ENCODE measurements around the gene CSTF1.

Gene CSTF1

GRCh38 chr20:56420940-56421688, 28.7 kb downstream of the CSTF1 start:
- no peak for DNase-seq (ENCODE audit: low spot score)
- Histone ChIP-seq H3K4me1 (ENCODE audit: insufficient read depth, poor library complexity, severe bottlenecking) (no peaks in the 10 kb centered on the region), H3K9me3 (ENCODE audit: severe bottlenecking) (no peaks in the 10 kb centered on the region), H3K27ac (ENCODE audit: poor library complexity, severe bottlenecking) (no peak overlapping the region), H3K36me3 (ENCODE audit: low read depth) (no peaks in the 10 kb centered on the region), H3K4me3 (ENCODE audit: severe bottlenecking) (no peak overlapping the region), H3K27me3 (ENCODE audit: insufficient read depth, poor library complexity, severe bottlenecking) (no peaks in the 10 kb centered on the region)
- TF ChIP-seq CTCF (IDR thresholded peaks at IDR 0.05; ENCODE audit: poor library complexity, severe bottlenecking) = no peak
- no peak for ATAC-seq (ENCODE audit: low read depth)

GRCh38 chr20:56422076-56422823, 29.8 kb downstream of the CSTF1 start:
- TF ChIP-seq CTCF (IDR thresholded peaks at IDR 0.05; ENCODE audit: poor library complexity, severe bottlenecking) = peak; percentile 28
- no peaks in the 10 kb centered on the region for H3K4me1 ChIP-seq (ENCODE audit: insufficient read depth, poor library complexity, severe bottlenecking)
- H3K36me3 ChIP-seq (ENCODE audit: low read depth) = no peaks in the 10 kb centered on the region
- H3K9me3 ChIP-seq (ENCODE audit: severe bottlenecking) = no peaks in the 10 kb centered on the region
- no peaks in the 10 kb centered on the region for H3K27me3 ChIP-seq (ENCODE audit: insufficient read depth, poor library complexity, severe bottlenecking)
- no peak overlapping the region for H3K4me3 ChIP-seq (ENCODE audit: severe bottlenecking)
- no peak for DNase-seq (ENCODE audit: low spot score)
- ATAC-seq (ENCODE audit: low read depth) = peak; percentile 59; the same call in 2 of the 3 replicates
- H3K27ac ChIP-seq (ENCODE audit: poor library complexity, severe bottlenecking) = no peak overlapping the region

GRCh38 chr20:56422824-56423189, 30.4 kb downstream of the CSTF1 start:
- Histone ChIP-seq H3K27ac (ENCODE audit: poor library complexity, severe bottlenecking) (no peak overlapping the region), H3K4me1 (ENCODE audit: insufficient read depth, poor library complexity, severe bottlenecking) (no peaks in the 10 kb centered on the region), H3K9me3 (ENCODE audit: severe bottlenecking) (no peaks in the 10 kb centered on the region), H3K4me3 (ENCODE audit: severe bottlenecking) (no peak overlapping the region), H3K36me3 (ENCODE audit: low read depth) (no peaks in the 10 kb centered on the region), H3K27me3 (ENCODE audit: insufficient read depth, poor library complexity, severe bottlenecking) (no peaks in the 10 kb centered on the region)
- no peak for ATAC-seq (ENCODE audit: low read depth)
- DNase-seq (ENCODE audit: low spot score) = no peak
- TF ChIP-seq CTCF (IDR thresholded peaks at IDR 0.05; ENCODE audit: poor library complexity, severe bottlenecking) = no peak

- H3K4me3 ChIP-seq (ENCODE audit: severe bottlenecking) = no peak overlapping the region
- TF ChIP-seq CTCF (IDR thresholded peaks at IDR 0.05; ENCODE audit: poor library complexity, severe bottlenecking) = no peak
- no peaks in the 10 kb centered on the region for H3K27me3 ChIP-seq (ENCODE audit: insufficient read depth, poor library complexity, severe bottlenecking)
- DNase-seq (ENCODE audit: low spot score) (no peak), ATAC-seq (ENCODE audit: low read depth) (no peak)
- no peak overlapping the region for H3K27ac ChIP-seq (ENCODE audit: poor library complexity, severe bottlenecking)
- no peaks in the 10 kb centered on the region for H3K36me3 ChIP-seq (ENCODE audit: low read depth)
- H3K4me1 ChIP-seq (ENCODE audit: insufficient read depth, poor library complexity, severe bottlenecking) = no peaks in the 10 kb centered on the region
- H3K9me3 ChIP-seq (ENCODE audit: severe bottlenecking) = no peaks in the 10 kb centered on the region
Measured at GRCh38 chr20:56423211-56423610, 30.8 kb downstream of the CSTF1 start.

- no peak for TF ChIP-seq CTCF (IDR thresholded peaks at IDR 0.05; ENCODE audit: poor library complexity, severe bottlenecking)
- H3K4me1 ChIP-seq (ENCODE audit: insufficient read depth, poor library complexity, severe bottlenecking) = no peaks in the 10 kb centered on the region
- no peaks in the 10 kb centered on the region for H3K36me3 ChIP-seq (ENCODE audit: low read depth)
- H3K9me3 ChIP-seq (ENCODE audit: severe bottlenecking) = no peaks in the 10 kb centered on the region
- no peak overlapping the region for H3K27ac ChIP-seq (ENCODE audit: poor library complexity, severe bottlenecking)
- no peak overlapping the region for H3K4me3 ChIP-seq (ENCODE audit: severe bottlenecking)
- DNase-seq (ENCODE audit: low spot score) = no peak
- ATAC-seq (ENCODE audit: low read depth) = no peak
- no peaks in the 10 kb centered on the region for H3K27me3 ChIP-seq (ENCODE audit: insufficient read depth, poor library complexity, severe bottlenecking)
Measured at GRCh38 chr20:56423886-56424285, 31.4 kb downstream of the CSTF1 start.

Data from RWPE2 (cell line).